ENCODE data around the gene H2AZ2.

Gene H2AZ2

GRCh38 chr7:44798649-44799305, 49.1 kb downstream of the H2AZ2 start:
- Histone ChIP-seq H3F3A (ENCODE audit: insufficient read depth, low read length) (peaks cover 79% of the 10 kb centered on the region), H3K79me2 (ENCODE audit: low read length) (peaks cover 56% of the 10 kb centered on the region), H3K27me3 (replicated peaks; ENCODE audit: insufficient read depth, low read length) (no peaks in the 10 kb centered on the region), H3K27ac (ENCODE audit: low read length) (no peak overlapping the region), H4K20me1 (ENCODE audit: insufficient read depth, low read length) (peaks cover 49% of the 10 kb centered on the region), H3K36me3 (replicated peaks; ENCODE audit: insufficient read depth, low read length) (peaks cover 31% of the 10 kb centered on the region), H3K9me2 (replicated peaks; ENCODE audit: insufficient read depth, low read length) (no peaks in the 10 kb centered on the region), H3K9me3 (replicated peaks; ENCODE audit: insufficient read depth, low read length) (no peaks in the 10 kb centered on the region), H2AFZ (ENCODE audit: low read length) (no peak overlapping the region), H3K4me3 (ENCODE audit: low read length) (peak overlapping the region; percentile 27; the same call in 1 of the 2 replicates), H3K9ac (ENCODE audit: low read length) (no peak overlapping the region; the same call in 1 of the 2 replicates), H3K4me2 (ENCODE audit: low read depth, low read length) (peak overlapping the region; percentile 74), H3K4me1 (ENCODE audit: low read length) (peaks cover 7% of the 10 kb centered on the region; the same call in 1 of the 2 replicates)
- no peak for DNase-seq
- TF ChIP-seq EZH2phosphoT487 (IDR thresholded peaks at IDR 0.05; ENCODE audit: low read length) (no peak), CTCF (IDR thresholded peaks at IDR 0.05; ENCODE audit: low read length) (no peak), EZH2 (optimal IDR thresholded peaks at IDR 0.05; ENCODE audit: low read depth, low read length) (no peak)

GRCh38 chr7:44797329-44798258, 50.3 kb downstream of the H2AZ2 start:
- H3K79me2 ChIP-seq (ENCODE audit: low read length): peaks cover 56% of the 10 kb centered on the region
- no peak overlapping the region for H2AFZ ChIP-seq (ENCODE audit: low read length)
- peaks cover 46% of the 10 kb centered on the region for H4K20me1 ChIP-seq (ENCODE audit: insufficient read depth, low read length)
- no peaks in the 10 kb centered on the region for H3K9me3 ChIP-seq (replicated peaks; ENCODE audit: insufficient read depth, low read length)
- peak; percentile 90 for DNase-seq
- H3K4me3 ChIP-seq (ENCODE audit: low read length): peak overlapping the region; percentile 97
- H3K27ac ChIP-seq (ENCODE audit: low read length): peak overlapping the region; percentile 90
- H3K9ac ChIP-seq (ENCODE audit: low read length): peak overlapping the region; percentile 99
- no peak for TF ChIP-seq EZH2 (optimal IDR thresholded peaks at IDR 0.05; ENCODE audit: low read depth, low read length)
- TF ChIP-seq CTCF (IDR thresholded peaks at IDR 0.05; ENCODE audit: low read length): peak; percentile 59
- no peak for TF ChIP-seq EZH2phosphoT487 (IDR thresholded peaks at IDR 0.05; ENCODE audit: low read length)
- H3K4me2 ChIP-seq (ENCODE audit: low read depth, low read length): peak overlapping the region; percentile 74
- H3F3A ChIP-seq (ENCODE audit: insufficient read depth, low read length): peaks cover 67% of the 10 kb centered on the region
- H3K36me3 ChIP-seq (replicated peaks; ENCODE audit: insufficient read depth, low read length): peaks cover 28% of the 10 kb centered on the region
- H3K4me1 ChIP-seq (ENCODE audit: low read length): peaks cover 7% of the 10 kb centered on the region; the same call in 1 of the 2 replicates
- H3K9me2 ChIP-seq (replicated peaks; ENCODE audit: insufficient read depth, low read length): no peaks in the 10 kb centered on the region
- H3K27me3 ChIP-seq (replicated peaks; ENCODE audit: insufficient read depth, low read length): no peaks in the 10 kb centered on the region

- peak within 1 kb of the TSS; percentile 99 for H3K9ac ChIP-seq (ENCODE audit: low read length)
- peaks cover 54% of the 10 kb centered on the region for H3K79me2 ChIP-seq (ENCODE audit: low read length)
These were observed 51.2 kb downstream of the H2AZ2 start, which contains the start of gene PPIA for GRCh38 chr7:44796504-44797328. TSS of gene PPIA (plus strand) at chr7:44796681. CDS start at chr7:44796725, 44 bp downstream.

More at GRCh38 chr7:44796504-44797328, 51.2 kb downstream of the H2AZ2 start, which contains the start of gene PPIA:
- DNase-seq: peak; percentile 99
- Histone ChIP-seq H3K27ac (ENCODE audit: low read length) (peak within 1 kb of the TSS; percentile 90), H3K4me3 (ENCODE audit: low read length) (peak within 1 kb of the TSS; percentile 97), H3K36me3 (replicated peaks; ENCODE audit: insufficient read depth, low read length) (peaks cover 24% of the 10 kb centered on the region; the same call in 1 of the 2 replicates), H4K20me1 (ENCODE audit: insufficient read depth, low read length) (peaks cover 39% of the 10 kb centered on the region), H3K4me1 (ENCODE audit: low read length) (peaks cover 11% of the 10 kb centered on the region), H3K27me3 (replicated peaks; ENCODE audit: insufficient read depth, low read length) (no peaks in the 10 kb centered on the region), H3F3A (ENCODE audit: insufficient read depth, low read length) (peaks cover 62% of the 10 kb centered on the region), H3K9me2 (replicated peaks; ENCODE audit: insufficient read depth, low read length) (no peaks in the 10 kb centered on the region), H3K4me2 (ENCODE audit: low read depth, low read length) (peak within 1 kb of the TSS; percentile 83), H2AFZ (ENCODE audit: low read length) (peak within 1 kb of the TSS; percentile 84), H3K9me3 (replicated peaks; ENCODE audit: insufficient read depth, low read length) (no peaks in the 10 kb centered on the region)
- TF ChIP-seq EZH2phosphoT487 (IDR thresholded peaks at IDR 0.05; ENCODE audit: low read length) (no peak), EZH2 (optimal IDR thresholded peaks at IDR 0.05; ENCODE audit: low read depth, low read length) (no peak), CTCF (IDR thresholded peaks at IDR 0.05; ENCODE audit: low read length) (no peak)
